ENCODE measurements around the gene DNAJC18. TPM values are rescaled to one million over a fixed set of nuclear protein-coding genes. Genes with fewer than 3 reads are reported as not detected.

DNAJC18 gene
- total RNA-seq, 1 donor from 2014 or later: 1.6 TPM

DNA sequence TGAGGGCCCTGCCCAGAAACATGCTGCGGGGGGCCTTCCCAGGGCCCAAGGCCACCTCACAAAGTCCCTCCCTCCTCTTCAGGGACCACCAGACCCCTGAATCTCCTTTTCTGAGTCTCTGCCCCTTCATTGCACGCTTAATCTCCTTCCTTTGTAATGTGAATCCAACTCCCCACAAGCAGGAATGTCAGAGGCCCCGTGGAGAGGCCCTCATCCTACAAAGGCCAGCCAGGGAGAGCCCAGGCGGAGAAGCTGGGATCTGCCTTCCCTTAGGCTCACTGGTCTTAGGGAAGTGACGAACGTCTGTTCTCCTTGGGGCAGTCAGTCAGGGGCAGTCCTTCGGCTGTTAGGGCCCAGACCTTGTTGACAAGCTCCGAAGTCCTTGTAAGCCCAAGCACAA lies 33.8 kb upstream of the DNAJC18 start:
- no peak for FAIRE-seq
- TF ChIP-seq, protein P1, sequence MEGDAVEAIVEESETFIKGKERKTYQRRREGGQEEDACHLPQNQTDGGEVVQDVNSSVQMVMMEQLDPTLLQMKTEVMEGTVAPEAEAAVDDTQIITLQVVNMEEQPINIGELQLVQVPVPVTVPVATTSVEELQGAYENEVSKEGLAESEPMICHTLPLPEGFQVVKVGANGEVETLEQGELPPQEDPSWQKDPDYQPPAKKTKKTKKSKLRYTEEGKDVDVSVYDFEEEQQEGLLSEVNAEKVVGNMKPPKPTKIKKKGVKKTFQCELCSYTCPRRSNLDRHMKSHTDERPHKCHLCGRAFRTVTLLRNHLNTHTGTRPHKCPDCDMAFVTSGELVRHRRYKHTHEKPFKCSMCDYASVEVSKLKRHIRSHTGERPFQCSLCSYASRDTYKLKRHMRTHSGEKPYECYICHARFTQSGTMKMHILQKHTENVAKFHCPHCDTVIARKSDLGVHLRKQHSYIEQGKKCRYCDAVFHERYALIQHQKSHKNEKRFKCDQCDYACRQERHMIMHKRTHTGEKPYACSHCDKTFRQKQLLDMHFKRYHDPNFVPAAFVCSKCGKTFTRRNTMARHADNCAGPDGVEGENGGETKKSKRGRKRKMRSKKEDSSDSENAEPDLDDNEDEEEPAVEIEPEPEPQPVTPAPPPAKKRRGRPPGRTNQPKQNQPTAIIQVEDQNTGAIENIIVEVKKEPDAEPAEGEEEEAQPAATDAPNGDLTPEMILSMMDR (IDR thresholded peaks at IDR 0.05; ENCODE audit: insufficient read depth, low read length, severe bottlenecking): no peak

DNA sequence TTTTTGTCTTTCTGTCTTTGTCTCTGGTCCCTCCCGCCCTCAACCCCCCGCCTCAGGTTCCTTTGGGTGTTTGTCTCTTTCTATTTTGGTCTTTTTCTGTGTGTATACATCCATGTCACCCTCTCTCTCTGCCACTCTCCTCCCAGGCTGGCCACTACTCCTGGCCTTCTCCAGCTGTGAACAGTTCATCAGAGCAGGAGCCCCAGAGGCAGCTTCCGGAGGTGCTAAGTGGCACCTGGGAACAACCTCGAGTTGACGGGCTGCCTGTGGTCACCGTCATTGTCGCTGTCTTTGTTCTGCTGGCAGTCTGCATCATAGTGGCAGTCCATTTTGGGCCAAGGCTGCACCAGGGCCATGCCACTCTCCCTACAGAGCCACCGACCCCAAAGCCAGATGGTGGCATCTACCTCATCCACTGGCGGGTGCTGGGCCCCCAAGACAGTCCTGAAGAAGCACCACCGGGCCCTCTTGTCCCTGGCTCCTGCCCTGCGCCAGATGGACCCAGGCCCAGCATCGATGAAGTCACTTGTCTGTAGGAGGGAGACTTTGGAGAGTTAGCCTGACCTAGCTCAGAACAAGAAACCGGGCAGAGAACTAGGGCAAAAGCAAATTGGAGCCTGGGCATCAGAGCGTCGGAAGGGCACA lies 33.2 kb upstream of the DNAJC18 start:
- H3K36me3 ChIP-seq (ENCODE audit: control insufficient read depth, insufficient read depth, low read length): peaks cover 1% of the 10 kb centered on the region
- FAIRE-seq: no peak

More for the DNA sequence above, 33.8 kb upstream of the DNAJC18 start:
- DNase-seq (ENCODE audit: low read depth): no peak
- Histone ChIP-seq H3K36me3 (ENCODE audit: control insufficient read depth, insufficient read depth, low read length) (peaks cover 1% of the 10 kb centered on the region), H3K4me3 (ENCODE audit: low read depth, low read length) (no peak overlapping the region), H3K27me3 (ENCODE audit: control insufficient read depth, insufficient read depth, low read length) (no peaks in the 10 kb centered on the region)

GRCh38 chr5:139470821-139471300 lies 31.5 kb upstream of the DNAJC18 start, which contains the start of gene SMIM33:
SMIM33 (plus strand) TSS chr5:139471004; CDS start chr5:139471122, 118 bp downstream.
- FAIRE-seq (no peak), DNase-seq (ENCODE audit: low read depth) (no peak)
- no peak within 1 kb of the TSS for H3K4me3 ChIP-seq (ENCODE audit: low read depth, low read length)
- H3K36me3 ChIP-seq (ENCODE audit: control insufficient read depth, insufficient read depth, low read length): no peaks in the 10 kb centered on the region
- H3K27me3 ChIP-seq (ENCODE audit: control insufficient read depth, insufficient read depth, low read length): no peaks in the 10 kb centered on the region
- TF ChIP-seq, protein P1 (IDR thresholded peaks at IDR 0.05; ENCODE audit: insufficient read depth, low read length, severe bottlenecking): no peak

More for the DNA sequence above, 33.2 kb upstream of the DNAJC18 start:
- Histone ChIP-seq H3K4me3 (ENCODE audit: low read depth, low read length) (no peak overlapping the region), H3K27me3 (ENCODE audit: control insufficient read depth, insufficient read depth, low read length) (no peaks in the 10 kb centered on the region)
- no peak for DNase-seq (ENCODE audit: low read depth)
- TF ChIP-seq, protein P1 (IDR thresholded peaks at IDR 0.05; ENCODE audit: insufficient read depth, low read length, severe bottlenecking): no peak

- TF ChIP-seq, protein P1 (IDR thresholded peaks at IDR 0.05; ENCODE audit: insufficient read depth, low read length, severe bottlenecking): no peak
- Histone ChIP-seq H3K36me3 (ENCODE audit: control insufficient read depth, insufficient read depth, low read length) (no peaks in the 10 kb centered on the region), H3K4me3 (ENCODE audit: low read depth, low read length) (no peak overlapping the region), H3K27me3 (ENCODE audit: control insufficient read depth, insufficient read depth, low read length) (no peaks in the 10 kb centered on the region)
- FAIRE-seq (no peak), DNase-seq (ENCODE audit: low read depth) (no peak)
Observed at GRCh38 chr5:139468421-139468931, 29.2 kb upstream of the DNAJC18 start.

DNA sequence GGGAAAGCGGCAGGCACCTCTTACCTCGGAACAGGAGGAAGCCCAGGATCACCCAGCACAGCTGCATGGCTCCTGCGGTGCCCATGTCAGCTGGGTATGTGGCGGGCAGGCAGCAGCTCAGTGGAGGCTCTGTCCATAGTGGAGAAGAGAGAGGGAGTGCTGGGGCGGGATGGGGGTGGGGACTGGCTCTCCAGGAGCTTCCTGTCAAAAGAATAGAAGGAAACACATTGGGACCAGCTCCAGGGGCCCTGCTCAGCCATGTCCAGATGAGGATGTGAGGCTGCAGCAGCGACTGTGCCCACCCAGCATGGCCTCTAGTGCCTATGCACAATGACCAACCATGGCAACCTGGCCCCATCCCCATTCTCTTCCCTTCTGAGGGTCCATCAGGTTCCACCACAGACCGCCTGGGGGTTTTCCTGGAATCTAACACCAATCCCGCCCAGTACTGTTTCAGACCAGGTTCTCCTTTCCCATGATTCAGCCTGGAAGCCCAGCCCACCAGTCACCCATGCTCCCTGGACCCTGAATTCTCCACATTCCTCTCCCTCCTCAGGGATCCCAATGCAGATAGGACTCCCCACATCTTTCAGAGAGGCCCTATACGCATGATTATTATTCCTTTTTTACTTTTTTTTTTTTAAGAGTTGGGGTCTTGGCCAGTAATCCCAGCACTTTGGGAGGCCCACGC lies 23.4 kb upstream of the DNAJC18 start, which contains the start of gene ECSCR:
ECSCR (minus strand) TSS at position 158 of the 691 bp plus-strand sequence; CDS start at position 85, 73 bp downstream.
- TF ChIP-seq, protein P1 (IDR thresholded peaks at IDR 0.05; ENCODE audit: insufficient read depth, low read length, severe bottlenecking): no peak
- no peak for DNase-seq (ENCODE audit: low read depth)
- H3K36me3 ChIP-seq (ENCODE audit: control insufficient read depth, insufficient read depth, low read length): no peaks in the 10 kb centered on the region
- H3K27me3 ChIP-seq (ENCODE audit: control insufficient read depth, insufficient read depth, low read length): no peaks in the 10 kb centered on the region
- no peak for FAIRE-seq
- H3K4me3 ChIP-seq (ENCODE audit: low read depth, low read length): no peak within 1 kb of the TSS

All from bronchial epithelial cell (primary cell).